GM12874 (cell line): ENCODE data around the gene ALDH1A3.

Source experiments
- CTCF ChIP-seq: IDR thresholded peaks from 2 replicates; pipeline ENCODE4 v1.5.1; 2011; ENCODE audit warnings: low read depth, mild to moderate bottlenecking, control low read depth, low read length, moderate library complexity; ENCODE audit not compliant: insufficient read depth

The ALDH1A3 gene

GRCh38 chr15:100897221-100898151 is 17.9 kb downstream of the ALDH1A3 start:
- no peak for TF ChIP-seq CTCF

- no peak for TF ChIP-seq CTCF
These were observed 18.5 kb downstream of the ALDH1A3 start for GRCh38 chr15:100898152-100898490.

GRCh38 chr15:100898661-100899462 is 19.2 kb downstream of the ALDH1A3 start:
- TF ChIP-seq CTCF = no peak

GRCh38 chr15:100899601-100900000 is 20.0 kb downstream of the ALDH1A3 start:
- no peak for TF ChIP-seq CTCF

- no peak for TF ChIP-seq CTCF
These were observed 20.6 kb downstream of the ALDH1A3 start for GRCh38 chr15:100900136-100900794.

GRCh38 chr15:100900795-100901169 is 21.2 kb downstream of the ALDH1A3 start:
- no peak for TF ChIP-seq CTCF

GRCh38 chr15:100901296-100901695 is 21.7 kb downstream of the ALDH1A3 start:
- no peak for TF ChIP-seq CTCF
